ENCODE data around the gene RPL21.
"Not testable (repeated sequence)": the region's sequence is repeated elsewhere in the genome, so short reads cannot be mapped to it uniquely, and the experiment has no call there.

Gene RPL21

GRCh38 chr13:27259831-27260230 lies 8.5 kb downstream of the RPL21 start:
- DNase-seq, result no peak

GRCh38 chr13:27261396-27261795 lies 10.0 kb downstream of the RPL21 start:
- no peak for DNase-seq

- no peak for DNase-seq
These were observed 12.1 kb downstream of the RPL21 start for GRCh38 chr13:27263438-27263837.

- DNase-seq, result peak; percentile 63
These were observed 12.8 kb downstream of the RPL21 start for GRCh38 chr13:27264181-27264580.

GRCh38 chr13:27264648-27265047 lies 13.3 kb downstream of the RPL21 start:
- DNase-seq, result no peak

GRCh38 chr13:27266917-27267316 lies 15.6 kb downstream of the RPL21 start:
- DNase-seq, result no peak

- DNase-seq, result no peak
These were observed 16.2 kb downstream of the RPL21 start for GRCh38 chr13:27267596-27267995.

- no peak for DNase-seq
These were observed 17.8 kb downstream of the RPL21 start for GRCh38 chr13:27269114-27269665.

- DNase-seq, result peak; percentile 86
These were observed 19.5 kb downstream of the RPL21 start, which contains the start of gene RASL11A for GRCh38 chr13:27270594-27271520. Gene RASL11A (plus strand): TSS chr13:27270830. CDS start chr13:27270945, 115 bp downstream.

- no peak for DNase-seq
These were observed 20.3 kb downstream of the RPL21 start for GRCh38 chr13:27271570-27272096.

- peak; percentile 61 for DNase-seq
These were observed 22.5 kb downstream of the RPL21 start for GRCh38 chr13:27273658-27274425.

GRCh38 chr13:27274631-27275030 lies 23.3 kb downstream of the RPL21 start:
- no peak for DNase-seq

- DNase-seq, result no peak
These were observed 24.8 kb downstream of the RPL21 start for GRCh38 chr13:27276188-27276587.

- DNase-seq, result no peak
These were observed 28.1 kb downstream of the RPL21 start for GRCh38 chr13:27279506-27279905.

- DNase-seq, result no peak
These were observed 28.8 kb downstream of the RPL21 start for GRCh38 chr13:27280009-27280656.

GRCh38 chr13:27280841-27281240 lies 29.5 kb downstream of the RPL21 start:
- DNase-seq, result no peak

GRCh38 chr13:27281420-27281819 lies 30.1 kb downstream of the RPL21 start:
- DNase-seq, result no peak

- DNase-seq, result peak; percentile 12
These were observed 32.6 kb downstream of the RPL21 start for GRCh38 chr13:27283906-27284493.

- DNase-seq, result no peak
These were observed 37.0 kb downstream of the RPL21 start for GRCh38 chr13:27288392-27288791.

GRCh38 chr13:27289011-27289665 lies 37.8 kb downstream of the RPL21 start:
- no peak for DNase-seq

GRCh38 chr13:27290715-27291114 lies 39.4 kb downstream of the RPL21 start:
- DNase-seq, result no peak

- DNase-seq, result not testable (repeated sequence)
These were observed 40.6 kb downstream of the RPL21 start for GRCh38 chr13:27291967-27292366.
